IPS-18a (cell line): ENCODE data around the gene ASB18.
A peak's percentile ranks its signal among the peaks of the same experiment; 100 is the strongest.

Experiments used
- H3K27ac ChIP-seq: one replicate; pipeline ENCODE4 v1.5.1; 2013; ENCODE audit warnings: low read length
- H3K27me3 ChIP-seq: one replicate; pipeline ENCODE4 v1.6.1; 2013; ENCODE audit warnings: mild to moderate bottlenecking, low read length; ENCODE audit not compliant: control insufficient read depth, insufficient read depth
- H3K36me3 ChIP-seq: one replicate; pipeline ENCODE4 v1.6.1; 2013; ENCODE audit warnings: low read depth, low read length; ENCODE audit not compliant: control insufficient read depth
- H3K4me1 ChIP-seq: one replicate; pipeline ENCODE4 v1.6.1; 2013; ENCODE audit warnings: low read depth, low read length; ENCODE audit not compliant: control insufficient read depth
- H3K4me3 ChIP-seq: one replicate; pipeline ENCODE4 v1.5.1; 2013; ENCODE audit warnings: low read length
- H3K9ac ChIP-seq: one replicate; pipeline ENCODE4 v1.6.1; 2013; ENCODE audit warnings: mild to moderate bottlenecking, low read length, moderate library complexity
- H3K9me3 ChIP-seq: one replicate; pipeline ENCODE4 v1.6.1; 2013; ENCODE audit warnings: low read depth, low read length; ENCODE audit not compliant: control insufficient read depth

The ASB18 gene

GRCh38 chr2:236163471-236164200 is 100.6 kb downstream of the ASB18 start:
- H3K36me3 ChIP-seq = peaks cover 5% of the 10 kb centered on the region
- peaks cover 99% of the 10 kb centered on the region for H3K27me3 ChIP-seq
- peaks cover 32% of the 10 kb centered on the region for H3K4me1 ChIP-seq
- H3K27ac ChIP-seq = no peak overlapping the region
- H3K9me3 ChIP-seq = no peaks in the 10 kb centered on the region
- H3K4me3 ChIP-seq = peak overlapping the region; percentile 70
- H3K9ac ChIP-seq = no peak overlapping the region

DNA sequence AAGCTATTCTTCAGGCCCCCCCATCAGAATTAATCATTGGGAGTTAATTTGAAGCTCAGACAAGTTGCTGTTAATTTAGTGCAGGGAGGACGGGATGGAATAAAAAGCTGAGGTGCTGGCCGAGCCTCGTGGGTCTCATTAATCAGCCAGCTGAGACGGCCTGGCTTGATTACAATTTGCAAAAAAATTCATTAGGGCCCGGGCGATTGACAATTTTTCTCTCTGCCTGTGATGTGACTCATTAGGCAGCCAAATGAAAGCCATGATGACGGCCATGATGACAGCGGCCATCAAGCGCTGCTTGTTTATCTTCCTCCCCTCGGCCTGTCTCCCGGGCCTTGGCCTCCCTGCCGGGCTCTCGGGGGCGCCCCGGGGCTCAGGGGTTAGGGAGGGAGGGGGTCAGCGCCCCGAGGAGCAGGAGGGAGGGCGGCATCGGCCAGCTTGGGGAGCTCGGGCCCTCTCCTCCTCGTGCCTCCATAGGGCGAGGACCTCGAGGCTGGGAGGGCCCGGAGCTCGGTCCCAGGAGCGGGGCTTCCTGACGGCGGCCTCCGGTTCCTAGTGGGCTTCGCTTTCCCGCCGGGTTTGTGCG is 101.2 kb downstream of the ASB18 start:
- no peaks in the 10 kb centered on the region for H3K9me3 ChIP-seq
- no peak overlapping the region for H3K9ac ChIP-seq
- peak overlapping the region; percentile 70 for H3K4me3 ChIP-seq
- H3K4me1 ChIP-seq = peaks cover 38% of the 10 kb centered on the region
- no peak overlapping the region for H3K27ac ChIP-seq
- H3K27me3 ChIP-seq = peaks cover 99% of the 10 kb centered on the region
- H3K36me3 ChIP-seq = peaks cover 5% of the 10 kb centered on the region

DNA sequence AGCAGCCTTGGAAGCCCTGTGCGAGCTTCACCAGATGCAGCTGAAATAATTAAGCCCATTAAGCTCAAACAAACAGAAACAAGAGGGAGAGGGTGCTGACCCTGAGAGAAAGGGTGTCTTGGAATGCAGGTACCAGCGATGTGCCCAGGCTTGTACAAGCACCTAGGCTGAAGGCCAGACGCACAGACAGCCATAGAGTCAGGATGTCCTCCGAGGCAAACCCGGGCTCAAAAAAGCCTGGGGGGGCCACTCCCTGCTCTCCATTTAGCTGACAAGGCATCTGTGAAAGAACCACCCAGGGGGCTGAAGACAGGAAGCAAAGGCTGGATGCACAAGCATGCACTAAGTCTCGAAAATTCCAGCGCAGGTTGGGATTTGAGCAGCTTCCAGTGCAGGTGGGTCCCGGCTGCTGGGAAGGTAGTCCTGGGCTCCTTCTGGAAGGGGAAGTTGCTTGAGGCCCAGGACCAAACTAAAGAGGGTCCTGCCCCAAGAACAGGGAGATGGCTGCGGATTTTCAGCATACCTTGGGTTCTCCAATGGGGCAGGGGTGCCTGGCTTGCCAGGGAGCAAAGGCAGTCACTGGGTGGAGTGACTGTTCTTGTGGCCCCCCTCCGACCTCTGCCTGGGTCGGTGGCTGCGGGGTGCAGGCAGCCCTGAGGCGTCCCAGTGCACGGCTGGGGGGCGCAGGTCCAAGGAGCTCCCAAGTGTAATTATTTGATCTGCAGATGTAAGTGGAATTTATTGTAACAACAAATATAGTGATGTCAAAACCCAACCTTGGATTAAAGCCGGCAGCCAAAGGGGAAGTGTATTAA is 102.0 kb downstream of the ASB18 start:
- H3K27ac ChIP-seq = no peak overlapping the region
- no peak overlapping the region for H3K9ac ChIP-seq
- peaks cover 99% of the 10 kb centered on the region for H3K27me3 ChIP-seq
- H3K9me3 ChIP-seq = no peaks in the 10 kb centered on the region
- peaks cover 38% of the 10 kb centered on the region for H3K4me1 ChIP-seq
- H3K4me3 ChIP-seq = no peak overlapping the region
- H3K36me3 ChIP-seq = peaks cover 5% of the 10 kb centered on the region

- H3K4me1 ChIP-seq = peaks cover 34% of the 10 kb centered on the region
- no peak overlapping the region for H3K4me3 ChIP-seq
- H3K36me3 ChIP-seq = peaks cover 5% of the 10 kb centered on the region
- H3K27me3 ChIP-seq = peaks cover 99% of the 10 kb centered on the region
- H3K9ac ChIP-seq = no peak overlapping the region
- H3K27ac ChIP-seq = no peak overlapping the region
- no peaks in the 10 kb centered on the region for H3K9me3 ChIP-seq
Measured at GRCh38 chr2:236161531-236161930, 102.7 kb downstream of the ASB18 start.

DNA sequence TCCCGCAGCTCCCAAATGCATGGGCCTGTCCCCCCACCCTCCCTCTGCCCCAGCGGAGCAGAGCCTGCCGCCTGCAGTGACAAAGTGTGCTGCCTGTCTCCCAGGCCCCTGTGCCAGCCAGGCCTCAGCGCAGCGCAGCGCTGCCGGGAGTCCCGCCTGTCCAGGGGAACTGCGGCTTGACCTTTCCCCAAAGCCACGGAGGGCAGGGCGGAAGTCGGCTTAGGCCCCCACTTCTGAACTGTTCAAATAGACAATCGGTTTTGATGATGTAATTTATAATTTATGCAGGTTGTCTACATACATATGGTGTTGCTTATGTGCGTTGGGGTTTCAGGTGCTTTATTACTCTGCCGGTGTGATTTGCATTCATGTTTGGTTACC is 103.1 kb downstream of the ASB18 start:
- H3K27me3 ChIP-seq = peaks cover 99% of the 10 kb centered on the region

DNA sequence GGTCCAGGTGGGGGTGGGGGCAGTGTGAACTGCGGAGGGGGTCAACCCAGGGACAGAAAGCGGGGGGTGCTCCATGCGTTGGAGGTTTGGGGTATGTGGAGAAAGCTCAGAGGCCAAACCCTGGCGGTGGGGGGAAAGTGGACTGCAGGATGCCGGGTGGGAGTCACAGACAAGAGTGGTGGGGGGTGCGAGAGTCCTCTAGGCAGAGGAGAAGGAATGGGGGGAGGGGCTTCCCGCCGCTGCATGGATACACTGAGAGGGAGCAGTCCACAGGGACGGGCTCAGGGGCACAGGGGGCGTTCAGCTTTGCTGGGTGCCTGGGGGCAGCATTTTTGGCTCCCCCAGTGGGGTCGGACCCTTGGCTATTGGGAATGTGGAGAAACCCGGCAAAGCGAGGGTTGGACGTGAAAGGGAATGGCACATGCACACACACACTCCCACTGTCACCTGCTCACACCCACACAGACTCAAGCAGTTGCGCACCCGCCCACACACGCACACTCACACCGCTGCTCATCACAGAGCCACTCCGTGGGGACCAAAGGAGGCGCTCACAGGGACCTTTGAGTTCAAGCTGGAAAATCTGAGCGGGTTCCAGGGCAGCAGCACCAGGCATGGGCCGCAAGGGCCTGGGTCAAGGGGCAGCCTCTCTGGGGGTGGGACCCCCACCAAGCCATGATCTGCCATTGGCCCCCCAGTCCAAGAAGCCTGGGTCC is 103.7 kb downstream of the ASB18 start:
- H3K9me3 ChIP-seq = no peaks in the 10 kb centered on the region
- H3K27ac ChIP-seq = no peak overlapping the region
- peaks cover 1% of the 10 kb centered on the region for H3K36me3 ChIP-seq
- no peak overlapping the region for H3K4me3 ChIP-seq
- peaks cover 33% of the 10 kb centered on the region for H3K4me1 ChIP-seq
- peaks cover 99% of the 10 kb centered on the region for H3K27me3 ChIP-seq
- no peak overlapping the region for H3K9ac ChIP-seq

More for the DNA sequence above, 103.1 kb downstream of the ASB18 start:
- Histone ChIP-seq H3K4me1 (peaks cover 33% of the 10 kb centered on the region), H3K4me3 (no peak overlapping the region), H3K9ac (no peak overlapping the region), H3K27ac (no peak overlapping the region), H3K9me3 (no peaks in the 10 kb centered on the region), H3K36me3 (peaks cover 5% of the 10 kb centered on the region)

DNA sequence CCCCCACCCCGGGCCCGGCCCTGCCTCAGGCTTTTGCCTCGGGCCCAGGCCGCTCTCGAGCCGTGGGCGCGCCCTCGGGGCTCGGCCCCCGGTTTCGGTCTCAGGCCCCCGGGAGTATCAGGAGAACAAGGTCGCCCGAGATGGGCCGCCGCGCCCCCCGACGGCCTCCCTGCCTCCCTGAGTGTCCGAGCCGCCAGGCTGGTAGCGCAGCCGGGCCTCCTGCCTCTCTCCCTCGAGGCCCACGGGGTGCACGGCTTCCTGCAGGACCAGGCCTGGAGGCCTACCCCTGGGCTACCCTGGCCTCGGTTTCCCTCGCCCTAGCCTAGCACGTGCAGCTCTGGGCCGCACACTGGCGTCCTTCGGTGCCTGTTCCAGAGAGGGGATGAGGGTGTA is 104.4 kb downstream of the ASB18 start:
- Histone ChIP-seq H3K27me3 (peaks cover 99% of the 10 kb centered on the region), H3K4me3 (no peak overlapping the region)

GRCh38 chr2:236158969-236159777 is 105.0 kb downstream of the ASB18 start:
- no peaks in the 10 kb centered on the region for H3K9me3 ChIP-seq
- peak overlapping the region; percentile 31 for H3K4me3 ChIP-seq
- no peaks in the 10 kb centered on the region for H3K36me3 ChIP-seq
- peaks cover 28% of the 10 kb centered on the region for H3K4me1 ChIP-seq
- peaks cover 99% of the 10 kb centered on the region for H3K27me3 ChIP-seq
- H3K27ac ChIP-seq = no peak overlapping the region
- H3K9ac ChIP-seq = no peak overlapping the region

More for the DNA sequence above, 104.4 kb downstream of the ASB18 start:
- Histone ChIP-seq H3K27ac (no peak overlapping the region), H3K4me1 (peaks cover 31% of the 10 kb centered on the region), H3K36me3 (no peaks in the 10 kb centered on the region), H3K9ac (no peak overlapping the region), H3K9me3 (no peaks in the 10 kb centered on the region)

- no peak overlapping the region for H3K4me3 ChIP-seq
- H3K9me3 ChIP-seq = no peaks in the 10 kb centered on the region
- H3K4me1 ChIP-seq = peaks cover 28% of the 10 kb centered on the region
- no peak overlapping the region for H3K27ac ChIP-seq
- H3K9ac ChIP-seq = no peak overlapping the region
- peaks cover 87% of the 10 kb centered on the region for H3K27me3 ChIP-seq
- H3K36me3 ChIP-seq = no peaks in the 10 kb centered on the region
Measured at GRCh38 chr2:236157815-236158498, 106.2 kb downstream of the ASB18 start.

DNA sequence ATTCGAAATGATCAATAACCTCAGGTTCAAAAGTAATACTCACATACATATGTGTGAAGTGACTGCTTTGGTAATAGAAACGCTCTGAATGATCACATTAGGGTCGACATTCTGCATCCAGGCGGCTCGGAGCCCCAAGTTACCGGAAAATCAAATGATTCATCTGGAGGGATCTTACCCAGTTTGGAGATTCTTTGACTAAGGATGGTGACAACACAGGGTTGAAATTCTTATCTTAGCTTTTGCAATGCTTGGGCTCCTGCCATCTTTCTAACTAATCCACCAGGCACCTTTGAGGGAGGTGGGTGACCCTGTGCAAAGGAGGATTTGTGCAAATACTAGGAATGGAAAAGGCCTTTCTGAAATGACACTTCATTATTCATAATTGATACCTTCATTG is 106.8 kb downstream of the ASB18 start:
- Histone ChIP-seq H3K27ac (no peak overlapping the region), H3K27me3 (peaks cover 81% of the 10 kb centered on the region)

More for the DNA sequence above, 106.8 kb downstream of the ASB18 start:
- peaks cover 23% of the 10 kb centered on the region for H3K4me1 ChIP-seq
- no peaks in the 10 kb centered on the region for H3K36me3 ChIP-seq
- H3K4me3 ChIP-seq = no peak overlapping the region
- H3K9me3 ChIP-seq = peaks cover 3% of the 10 kb centered on the region
- H3K9ac ChIP-seq = no peak overlapping the region
